Measurements from ENCODE around the gene SRY. TPM values are rescaled to one million over a fixed set of nuclear protein-coding genes. Genes with fewer than 3 reads are reported as not detected.

Gene SRY
- polyA plus RNA-seq, 1 donor from 2014 or later: not detected

DNA sequence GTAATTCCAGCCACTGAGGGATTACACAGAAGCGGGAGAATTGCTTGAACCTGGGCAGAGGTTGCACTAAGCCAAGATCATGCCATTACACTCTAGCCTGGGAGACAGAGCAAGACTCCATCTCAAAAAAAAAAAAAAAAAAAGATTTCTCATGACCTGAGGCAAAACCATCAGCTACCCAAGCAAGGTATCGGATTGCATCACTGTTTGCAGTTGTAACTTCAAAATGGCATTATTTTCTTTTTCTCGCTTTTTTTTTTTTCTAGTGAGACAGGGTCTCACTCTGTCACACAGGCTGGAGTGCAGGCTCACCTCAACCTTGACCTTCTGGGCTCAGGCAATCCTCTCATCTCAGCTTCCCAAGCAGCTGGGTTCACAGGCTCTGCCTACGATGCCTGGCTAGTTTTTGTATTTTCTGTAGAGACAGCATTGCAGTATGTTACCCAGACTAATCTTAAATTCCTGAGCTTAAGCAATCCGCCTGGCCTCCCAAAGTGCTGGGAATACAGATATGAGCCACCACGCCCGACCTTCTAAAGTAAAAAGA, 9.6 kb upstream of the SRY start:
- Histone ChIP-seq H2AFZ (ENCODE audit: low read depth, low read length) (no peak overlapping the region), H3K27ac (ENCODE audit: low read length) (no peak overlapping the region), H3K9ac (ENCODE audit: low read length) (no peak overlapping the region), H3K79me2 (replicated peaks; ENCODE audit: insufficient read depth, low read length) (no peaks in the 10 kb centered on the region), H3F3A (ENCODE audit: insufficient read depth, low read length, poor library complexity, severe bottlenecking) (no peaks in the 10 kb centered on the region), H3K9me3 (ENCODE audit: low read length) (no peaks in the 10 kb centered on the region), H3K9me2 (ENCODE audit: insufficient read depth, low read length) (no peaks in the 10 kb centered on the region), H3K27me3 (ENCODE audit: insufficient read depth, low read depth, low read length) (no peaks in the 10 kb centered on the region), H3K36me3 (ENCODE audit: insufficient read depth, low read length) (no peaks in the 10 kb centered on the region), H3K4me3 (ENCODE audit: low read length) (no peak overlapping the region), H3K4me2 (ENCODE audit: low read length) (no peak overlapping the region), H4K20me1 (ENCODE audit: insufficient read depth) (no peaks in the 10 kb centered on the region)
- no peak for TF ChIP-seq POLR2AphosphoS5 (IDR thresholded peaks at IDR 0.05)

- no peak overlapping the region for H3K9ac ChIP-seq (ENCODE audit: low read length)
- peaks cover 7% of the 10 kb centered on the region for H3K79me2 ChIP-seq (replicated peaks; ENCODE audit: insufficient read depth, low read length)
- no peak overlapping the region for H3K27ac ChIP-seq (ENCODE audit: low read length)
- no peak overlapping the region for H3K4me2 ChIP-seq (ENCODE audit: low read length)
- H3K27me3 ChIP-seq (ENCODE audit: insufficient read depth, low read depth, low read length): no peaks in the 10 kb centered on the region
- no peak overlapping the region for H2AFZ ChIP-seq (ENCODE audit: low read depth, low read length)
- no peaks in the 10 kb centered on the region for H3K9me3 ChIP-seq (ENCODE audit: low read length)
- TF ChIP-seq POLR2AphosphoS5 (IDR thresholded peaks at IDR 0.05): no peak
- no peak for TF ChIP-seq SMC3 (conservative IDR thresholded peaks at IDR 0.05; ENCODE audit: poor library complexity)
- TF ChIP-seq CTCF (IDR thresholded peaks at IDR 0.05; ENCODE audit: poor library complexity, severe bottlenecking): no peak
- no peak for TF ChIP-seq MXI1 (conservative IDR thresholded peaks at IDR 0.05; ENCODE audit: poor library complexity, severe bottlenecking)
- TF ChIP-seq TAF1 (IDR thresholded peaks at IDR 0.05; ENCODE audit: low read depth): no peak
- no peak for TF ChIP-seq EP300 (conservative IDR thresholded peaks at IDR 0.05; ENCODE audit: poor library complexity, severe bottlenecking)
- TF ChIP-seq EZH2 (IDR thresholded peaks at IDR 0.05; ENCODE audit: borderline replicate concordance, insufficient read depth, low read length, poor library complexity, severe bottlenecking): no peak
- TF ChIP-seq RAD21 (conservative IDR thresholded peaks at IDR 0.05): no peak
- TF ChIP-seq, protein P1, sequence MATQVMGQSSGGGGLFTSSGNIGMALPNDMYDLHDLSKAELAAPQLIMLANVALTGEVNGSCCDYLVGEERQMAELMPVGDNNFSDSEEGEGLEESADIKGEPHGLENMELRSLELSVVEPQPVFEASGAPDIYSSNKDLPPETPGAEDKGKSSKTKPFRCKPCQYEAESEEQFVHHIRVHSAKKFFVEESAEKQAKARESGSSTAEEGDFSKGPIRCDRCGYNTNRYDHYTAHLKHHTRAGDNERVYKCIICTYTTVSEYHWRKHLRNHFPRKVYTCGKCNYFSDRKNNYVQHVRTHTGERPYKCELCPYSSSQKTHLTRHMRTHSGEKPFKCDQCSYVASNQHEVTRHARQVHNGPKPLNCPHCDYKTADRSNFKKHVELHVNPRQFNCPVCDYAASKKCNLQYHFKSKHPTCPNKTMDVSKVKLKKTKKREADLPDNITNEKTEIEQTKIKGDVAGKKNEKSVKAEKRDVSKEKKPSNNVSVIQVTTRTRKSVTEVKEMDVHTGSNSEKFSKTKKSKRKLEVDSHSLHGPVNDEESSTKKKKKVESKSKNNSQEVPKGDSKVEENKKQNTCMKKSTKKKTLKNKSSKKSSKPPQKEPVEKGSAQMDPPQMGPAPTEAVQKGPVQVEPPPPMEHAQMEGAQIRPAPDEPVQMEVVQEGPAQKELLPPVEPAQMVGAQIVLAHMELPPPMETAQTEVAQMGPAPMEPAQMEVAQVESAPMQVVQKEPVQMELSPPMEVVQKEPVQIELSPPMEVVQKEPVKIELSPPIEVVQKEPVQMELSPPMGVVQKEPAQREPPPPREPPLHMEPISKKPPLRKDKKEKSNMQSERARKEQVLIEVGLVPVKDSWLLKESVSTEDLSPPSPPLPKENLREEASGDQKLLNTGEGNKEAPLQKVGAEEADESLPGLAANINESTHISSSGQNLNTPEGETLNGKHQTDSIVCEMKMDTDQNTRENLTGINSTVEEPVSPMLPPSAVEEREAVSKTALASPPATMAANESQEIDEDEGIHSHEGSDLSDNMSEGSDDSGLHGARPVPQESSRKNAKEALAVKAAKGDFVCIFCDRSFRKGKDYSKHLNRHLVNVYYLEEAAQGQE (IDR thresholded peaks at IDR 0.05; ENCODE audit: borderline replicate concordance): no peak
- H3K36me3 ChIP-seq (ENCODE audit: insufficient read depth, low read length): no peaks in the 10 kb centered on the region
- no peak overlapping the region for H3K4me3 ChIP-seq (ENCODE audit: low read length)
- no peaks in the 10 kb centered on the region for H4K20me1 ChIP-seq (ENCODE audit: insufficient read depth)
- H3K9me2 ChIP-seq (ENCODE audit: insufficient read depth, low read length): no peaks in the 10 kb centered on the region
- no peaks in the 10 kb centered on the region for H3F3A ChIP-seq (ENCODE audit: insufficient read depth, low read length, poor library complexity, severe bottlenecking)
Observed at GRCh38 chrY:2789756-2790155, 2.3 kb upstream of the SRY start.

Data from neural cell (in vitro differentiated cells).